H9 (cell line): Measurements from ENCODE around the gene SLC35F3. TPM values are rescaled to one million over a fixed set of nuclear protein-coding genes. Genes with fewer than 3 reads are reported as not detected.

Experiments used
- DNase-seq: peaks from one replicate; pipeline ENCODE4 v3.0.0-alpha.2; 2017
- H2AFZ ChIP-seq: one replicate; pipeline ENCODE4 v1.6.1; 2013; ENCODE audit warnings: mild to moderate bottlenecking, low read length, control low read depth, moderate library complexity
- H2AK5ac ChIP-seq: 2 replicates; pipeline ENCODE4 v1.6.1; 2013; ENCODE audit warnings: low read length, control low read depth, mixed read lengths; ENCODE audit not compliant: insufficient read length
- H2BK120ac ChIP-seq: one replicate; pipeline ENCODE4 v1.6.1; 2013; ENCODE audit warnings: low read depth, mild to moderate bottlenecking, low read length, control low read depth, inconsistent platforms; ENCODE audit not compliant: poor library complexity, severe bottlenecking
- H2BK12ac ChIP-seq: 2 replicates; pipeline ENCODE4 v1.6.1; 2013; ENCODE audit warnings: low read length, control low read depth, mixed read lengths, low read depth; ENCODE audit not compliant: insufficient read length
- H2BK15ac ChIP-seq: 2 replicates; pipeline ENCODE4 v1.6.1; 2013; ENCODE audit warnings: low read depth, low read length, control low read depth
- H2BK20ac ChIP-seq: one replicate; pipeline ENCODE4 v1.6.1; 2013; ENCODE audit warnings: low read depth, mild to moderate bottlenecking, low read length, control low read depth, inconsistent platforms; ENCODE audit not compliant: poor library complexity, severe bottlenecking
- H2BK5ac ChIP-seq: 2 replicates; pipeline ENCODE4 v1.6.1; 2013; ENCODE audit warnings: low read length, control low read depth, mixed read lengths; ENCODE audit not compliant: insufficient read length
- H3K14ac ChIP-seq: 2 replicates; pipeline ENCODE4 v1.6.1; 2013; ENCODE audit warnings: low read length, control low read depth; ENCODE audit not compliant: insufficient read depth
- H3K18ac ChIP-seq: 2 replicates; pipeline ENCODE4 v1.6.1; 2013; ENCODE audit warnings: low read depth, mild to moderate bottlenecking, mixed read lengths, low read length, control low read depth; ENCODE audit not compliant: insufficient read length
- H3K23ac ChIP-seq: 2 replicates; pipeline ENCODE4 v1.6.1; 2013; ENCODE audit warnings: low read length, control low read depth, mixed read lengths, low read depth; ENCODE audit not compliant: insufficient read length
- H3K23me2 ChIP-seq: 2 replicates; pipeline ENCODE4 v1.6.1; 2013; ENCODE audit warnings: low read depth, mild to moderate bottlenecking, mixed read lengths, low read length, control low read depth; ENCODE audit not compliant: insufficient read length, poor library complexity, severe bottlenecking
- H3K27ac ChIP-seq: 2 replicates; pipeline ENCODE4 v1.5.1; 2013; ENCODE audit warnings: low read length, control low read depth, mixed read lengths, low read depth; ENCODE audit not compliant: insufficient read length
- H3K27me3 ChIP-seq: 2 replicates; pipeline ENCODE4 v1.6.1; 2013; ENCODE audit warnings: low read length, control low read depth, inconsistent platforms; ENCODE audit not compliant: insufficient read depth
- H3K4ac ChIP-seq: 2 replicates; pipeline ENCODE4 v1.6.1; 2013; ENCODE audit warnings: low read depth, mild to moderate bottlenecking, control low read depth, inconsistent platforms, low read length, moderate library complexity
- H3K4me1 ChIP-seq: 2 replicates; pipeline ENCODE4 v1.6.1; 2013; ENCODE audit warnings: low read length, control low read depth, inconsistent platforms; ENCODE audit not compliant: insufficient read depth
- H3K4me2 ChIP-seq: 2 replicates; pipeline ENCODE4 v1.6.1; 2013; ENCODE audit warnings: low read length, control low read depth, mixed read lengths; ENCODE audit not compliant: insufficient read length, insufficient read depth
- H3K56ac ChIP-seq: 2 replicates; pipeline ENCODE4 v1.6.1; 2013; ENCODE audit warnings: low read depth, mild to moderate bottlenecking, mixed read lengths, low read length, control low read depth; ENCODE audit not compliant: insufficient read length
- H3K79me1 ChIP-seq: 2 replicates; pipeline ENCODE4 v1.6.1; 2013; ENCODE audit warnings: low read depth, mild to moderate bottlenecking, moderate library complexity, low read length, control low read depth, inconsistent platforms; ENCODE audit not compliant: insufficient read depth, poor library complexity, severe bottlenecking
- H3K79me2 ChIP-seq: 2 replicates; pipeline ENCODE4 v1.6.1; 2013; ENCODE audit warnings: low read length, control low read depth, inconsistent platforms; ENCODE audit not compliant: insufficient read depth
- H3K9ac ChIP-seq: 2 replicates; pipeline ENCODE4 v1.6.1; 2013; ENCODE audit warnings: low read length, control low read depth, mixed read lengths; ENCODE audit not compliant: insufficient read length; ENCODE audit errors: extremely low read depth
- H3K9me3 ChIP-seq: one replicate; pipeline ENCODE4 v1.6.1; 2013; ENCODE audit warnings: low read depth, low read length, inconsistent platforms; ENCODE audit not compliant: control insufficient read depth
- H3T11ph ChIP-seq: one replicate; pipeline ENCODE4 v1.6.1; 2013; ENCODE audit warnings: mild to moderate bottlenecking, low read length, control low read depth, inconsistent platforms
- H4K20me1 ChIP-seq: one replicate; pipeline ENCODE4 v1.6.1; 2013; ENCODE audit not compliant: control insufficient read depth, insufficient read length, insufficient read depth
- H4K5ac ChIP-seq: 2 replicates; pipeline ENCODE4 v1.6.1; 2013; ENCODE audit warnings: low read depth, mild to moderate bottlenecking, mixed read lengths, low read length, control low read depth; ENCODE audit not compliant: insufficient read length
- H4K8ac ChIP-seq: replicated peaks from 2 replicates; pipeline ENCODE4 v1.6.1; 2013; ENCODE audit warnings: low read length, control low read depth, mixed read lengths, low read depth; ENCODE audit not compliant: insufficient read length
- H4K91ac ChIP-seq: 2 replicates; pipeline ENCODE4 v1.6.1; 2013; ENCODE audit warnings: low read depth, mild to moderate bottlenecking, moderate library complexity, mixed read lengths, low read length, control low read depth; ENCODE audit not compliant: insufficient read length
- H3K27ac Mint-ChIP-seq, 3 experiments: 2 replicates in 2 of 3; 3 replicates in 1 of 3; pipeline ENCODE4 v1.8.0; 2020 to 2021; ENCODE audit warnings: mixed read lengths in 3 of 3, mild to moderate bottlenecking in 1 of 3, moderate library complexity in 1 of 3
- H3K27me3 Mint-ChIP-seq: 2 replicates; pipeline ENCODE4 v1.8.0; 2021; ENCODE audit warnings: low read depth, mild to moderate bottlenecking, moderate library complexity, mixed read lengths
- H3K36me3 Mint-ChIP-seq, 3 experiments: 2 replicates in 2 of 3; 3 replicates in 1 of 3; pipeline ENCODE4 v1.8.0; 2020 to 2021; ENCODE audit warnings: low read depth in 3 of 3, mixed read lengths in 3 of 3; ENCODE audit not compliant: insufficient read depth in 1 of 3
- H3K4me1 Mint-ChIP-seq, 2 experiments: 2 replicates each; pipeline ENCODE4 v1.8.0; 2020; ENCODE audit warnings: mixed read lengths in 2 of 2
- H3K4me3 Mint-ChIP-seq, 2 experiments: 2 replicates in 1 of 2; 3 replicates in 1 of 2; pipeline ENCODE4 v1.8.0; 2020 to 2021; ENCODE audit warnings: mild to moderate bottlenecking in 2 of 2, mixed read lengths in 2 of 2, moderate library complexity in 1 of 2
- H3K9me3 Mint-ChIP-seq, 2 experiments: 2 replicates in 1 of 2; 3 replicates in 1 of 2; pipeline ENCODE4 v1.8.0; 2020; ENCODE audit warnings: mild to moderate bottlenecking in 2 of 2, mixed read lengths in 2 of 2, moderate library complexity in 1 of 2
- CTCF ChIP-seq: fragments of 200-600 bp; sonication (generic); conservative IDR thresholded peaks from 3 replicates; pipeline ENCODE4 v1.8.0; 2021; ENCODE audit warnings: antibody characterized with exemption, mild to moderate bottlenecking
- WGBS: extraction: QIAGEN DNeasy Blood & Tissue Kit; methylation state at CpG from one replicate; pipeline ENCODE4 v1.1.7; 2013; ENCODE audit warnings: missing lambda C conversion rate, low lambda C conversion rate, mixed read lengths; ENCODE audit not compliant: insufficient read length; ENCODE audit errors: extremely low coverage; 5-methylcytosine and 5-hydroxymethylcytosine counted together
- total RNA-seq: library from RNA; stranded (reverse); gene quantifications from 2 replicates; pipeline ENCODE4 v1.2.1, GENCODE V29; 2021

Gene SLC35F3
- total RNA-seq, 1 experiment from 2014 or later: 0.81 TPM

GRCh38 chr1:233905416-233906051 is 1.1 kb downstream of the SLC35F3 start:
- no peak overlapping the region for H3K9ac ChIP-seq

More at GRCh38 chr1:233905416-233906051, 1.1 kb downstream of the SLC35F3 start:
- peaks cover 5 to 9% of the 10 kb centered on the region in 2 experiments; a peak in 3 of 4 replicates for H3K4me1 Mint-ChIP-seq
- no peak overlapping the region; the same call in 1 of the 2 replicates for H3K14ac ChIP-seq
- no peak overlapping the region for H2BK5ac ChIP-seq
- H2BK120ac ChIP-seq: no peak overlapping the region
- no peak for TF ChIP-seq CTCF
- H4K8ac ChIP-seq: no peak overlapping the region
- H3K18ac ChIP-seq: no peak overlapping the region
- H3K4me2 ChIP-seq: peak overlapping the region; percentile 41
- H2BK12ac ChIP-seq: no peak overlapping the region
- no peak overlapping the region for H2AK5ac ChIP-seq
- peaks cover 9% of the 10 kb centered on the region for H3K23me2 ChIP-seq
- H3K4ac ChIP-seq: no peak overlapping the region
- H3K4me1 ChIP-seq: no peaks in the 10 kb centered on the region
- H3T11ph ChIP-seq: no peak overlapping the region
- DNase-seq: peak; percentile 37
- H3K27ac Mint-ChIP-seq: no peak overlapping the region
- H2BK15ac ChIP-seq: no peak overlapping the region
- H2AFZ ChIP-seq: no peak overlapping the region
- H2BK20ac ChIP-seq: no peak overlapping the region
- no peaks in the 10 kb centered on the region for H3K79me1 ChIP-seq
- H3K23ac ChIP-seq: no peak overlapping the region
- no peak overlapping the region for H4K5ac ChIP-seq
- no peaks in the 10 kb centered on the region for H3K9me3 Mint-ChIP-seq
- no peaks in the 10 kb centered on the region for H3K79me2 ChIP-seq
- no CpG with 5 or more reads among the region's 40 CpGs for WGBS
- H4K20me1 ChIP-seq: no peaks in the 10 kb centered on the region
- H4K91ac ChIP-seq: no peak overlapping the region
- peaks cover 21% of the 10 kb centered on the region for H3K27me3 ChIP-seq
- H3K9me3 ChIP-seq: no peaks in the 10 kb centered on the region
- peaks cover 81% of the 10 kb centered on the region for H3K27me3 Mint-ChIP-seq
- no peak overlapping the region for H3K56ac ChIP-seq
- no peaks in the 10 kb centered on the region; a peak in 1 of 7 replicates for H3K36me3 Mint-ChIP-seq
- H3K4me3 Mint-ChIP-seq: peak overlapping the region; percentile 67 to 84
- no peak overlapping the region for H3K27ac ChIP-seq
